HepG2 (cell line): ENCODE measurements around the gene ARHGEF40. TPM values are rescaled to one million over a fixed set of nuclear protein-coding genes. Genes with fewer than 3 reads are reported as not detected.
A peak's percentile ranks its signal among the peaks of the same experiment; 100 is the strongest.

Source experiments
- DNMT3B ChIP-seq: conservative IDR thresholded peaks from 2 replicates; pipeline ENCODE4 v1.6.1; 2016; ENCODE audit warnings: missing biosample characterization, control low read depth
- ERF ChIP-seq: IDR thresholded peaks from 2 replicates; pipeline ENCODE4 v1.6.1; 2018; ENCODE audit warnings: missing biosample characterization, missing genetic modification reagents
- ETV5 ChIP-seq: IDR thresholded peaks from 2 replicates; pipeline ENCODE4 v1.6.1; 2018; ENCODE audit warnings: missing biosample characterization, missing genetic modification reagents, inconsistent platforms, borderline replicate concordance
- FOXM1 ChIP-seq: sonication (generic); formaldehyde crosslinking; IDR thresholded peaks from 2 replicates; pipeline ENCODE4 v1.5.0; 2020; ENCODE audit warnings: missing genetic modification reagents
- HNRNPH1 ChIP-seq: fragments of 200-400 bp; formaldehyde crosslinking; optimal IDR thresholded peaks from 2 replicates; pipeline ENCODE3; 2017; ENCODE audit warnings: mild to moderate bottlenecking, low read depth, low read length
- KDM5A ChIP-seq: fragments of 200-600 bp; sonication (generic); IDR thresholded peaks from 2 replicates; pipeline ENCODE4 v1.7.0; 2018; ENCODE audit warnings: antibody characterized with exemption, mild to moderate bottlenecking, low read length, borderline replicate concordance
- NCOA1 ChIP-seq: sonication (generic); formaldehyde crosslinking; IDR thresholded peaks from 2 replicates; pipeline ENCODE4 v1.9.0; 2021; ENCODE audit warnings: missing genetic modification reagents
- NFIB ChIP-seq: sonication (generic); formaldehyde crosslinking; IDR thresholded peaks from 2 replicates; pipeline ENCODE4 v1.9.0; 2021; ENCODE audit warnings: missing genetic modification reagents, mild to moderate bottlenecking, borderline replicate concordance
- PPARG ChIP-seq: conservative IDR thresholded peaks from 2 replicates; pipeline ENCODE4 v1.6.1; 2016; ENCODE audit warnings: missing biosample characterization, missing genetic modification reagents
- RNF2 ChIP-seq: fragments of 450-650 bp; conservative IDR thresholded peaks from 2 replicates; pipeline ENCODE4 v1.6.1; 2016; ENCODE audit warnings: low read depth
- SRSF4 ChIP-seq: fragments of 200-400 bp; formaldehyde crosslinking; IDR thresholded peaks from one replicate; pipeline ENCODE4 v1.6.1; 2018; ENCODE audit warnings: mild to moderate bottlenecking, low read depth, low read length, moderate library complexity; ENCODE audit not compliant: poor library complexity, severe bottlenecking
- SUZ12 ChIP-seq: fragments of 150-350 bp; IDR thresholded peaks from 2 replicates; pipeline ENCODE4 v1.6.1; 2014; ENCODE audit warnings: low read depth, low read length
- ZNF20 ChIP-seq: sonication (generic); formaldehyde crosslinking; IDR thresholded peaks from 2 replicates; pipeline ENCODE4 v1.4.0; 2020; ENCODE audit warnings: mild to moderate bottlenecking, moderate library complexity, missing genetic modification reagents
- ZNF235 ChIP-seq: sonication (generic); formaldehyde crosslinking; IDR thresholded peaks from 2 replicates; pipeline ENCODE4 v1.8.1; 2023; ENCODE audit warnings: mild to moderate bottlenecking, missing genetic modification reagents, borderline replicate concordance
- ZNF460 ChIP-seq: sonication (generic); formaldehyde crosslinking; IDR thresholded peaks from 2 replicates; pipeline ENCODE4 v1.5.1; 2020; ENCODE audit warnings: missing genetic modification reagents, mild to moderate bottlenecking, borderline replicate concordance
- ZNF556 ChIP-seq: sonication (generic); formaldehyde crosslinking; IDR thresholded peaks from 2 replicates; pipeline ENCODE4 v1.4.0; 2020; ENCODE audit warnings: mild to moderate bottlenecking, missing genetic modification reagents, borderline replicate concordance
- ZNF781 ChIP-seq: sonication (generic); formaldehyde crosslinking; IDR thresholded peaks from 2 replicates; pipeline ENCODE4 v1.5.1; 2020; ENCODE audit warnings: borderline replicate concordance, mild to moderate bottlenecking, missing genetic modification reagents; ENCODE audit errors: not compliant biosample characterization
- polyA plus RNA-seq, 8 experiments: library from polyadenylated mRNA; depleted of rRNA in 3 of 8; stranded (reverse) in 7 of 8; unstranded in 1 of 8; fragments of >200 nt; fragmentation: Illumina TruSeq in 4 of 8; extraction: Trizol in 4 of 8; gene quantifications; 2 replicates each; pipeline versions ENCODE4 v1.2.1 to v1.2.3, GENCODE V29; 2011 to 2016; ENCODE audit warnings: low read depth in 4 of 8, missing spikeins in 1 of 8, mixed read lengths in 1 of 8; ENCODE audit not compliant: insufficient read depth in 1 of 8
- total RNA-seq, 5 experiments: library from RNA; depleted of rRNA; stranded (reverse); fragments of >200 nt; fragmentation: Illumina TruSeq; extraction: Trizol; gene quantifications; 2 replicates each; pipeline ENCODE4 v1.2.3, GENCODE V29; 2016; ENCODE audit warnings: low read depth in 1 of 5
- TF ChIP-seq, protein P1 (sequence below): sonication (generic); formaldehyde crosslinking; IDR thresholded peaks from 2 replicates; pipeline ENCODE4 v1.4.0; 2020; ENCODE audit warnings: missing genetic modification reagents, borderline replicate concordance
- TF ChIP-seq, protein P2 (sequence below): sonication (generic); formaldehyde crosslinking; IDR thresholded peaks from 2 replicates; pipeline ENCODE4 v1.4.0; 2020; ENCODE audit warnings: missing genetic modification reagents, mild to moderate bottlenecking, borderline replicate concordance
- TF ChIP-seq, protein P3 (sequence below): sonication (generic); formaldehyde crosslinking; IDR thresholded peaks from 2 replicates; pipeline ENCODE4 v1.5.1; 2020; ENCODE audit warnings: missing genetic modification reagents, mild to moderate bottlenecking, borderline replicate concordance
- TF ChIP-seq, protein P4 (sequence below): IDR thresholded peaks from 2 replicates; pipeline ENCODE4 v1.6.1; 2012; ENCODE audit warnings: low read length, improper control_type of control experiment

Gene ARHGEF40
- total and polyA plus RNA-seq, 2 of the 13 experiments (the other 11 are each of a cell fraction or from before 2014, with no cell fraction given) = 28.1 to 78.1 TPM

DNA sequence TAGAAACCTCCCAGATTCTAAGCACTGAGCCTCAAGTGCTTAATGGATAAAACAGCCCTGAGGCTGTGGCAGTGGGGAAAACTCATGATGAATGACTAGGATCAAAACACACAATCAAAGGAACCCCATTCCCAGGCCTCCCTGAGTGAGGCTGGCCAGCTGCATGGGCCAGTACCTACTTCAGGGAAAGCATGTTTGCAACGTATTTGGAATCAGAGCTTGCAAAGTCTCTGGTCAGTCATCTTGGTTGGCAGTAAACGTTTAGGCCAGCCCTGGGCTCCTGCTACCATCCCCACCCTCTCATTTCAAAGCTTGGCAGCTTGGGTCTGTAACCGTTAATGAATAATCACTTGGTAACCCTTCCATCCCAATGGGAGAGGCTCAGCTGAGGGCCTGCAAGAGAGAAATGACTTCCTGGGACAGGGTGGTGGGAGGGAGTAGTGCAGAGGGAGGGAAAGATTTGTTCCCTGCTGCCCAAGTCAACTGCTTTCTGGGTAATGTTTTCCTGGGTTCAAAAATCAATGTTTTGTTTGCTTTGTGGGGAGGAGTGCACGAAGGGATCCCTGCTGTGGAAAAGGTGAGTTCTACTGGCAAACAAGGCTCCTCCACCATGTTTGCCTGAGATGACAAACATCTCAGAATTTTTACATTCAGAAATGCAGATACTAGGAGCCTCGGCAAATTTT lies 14.5 kb upstream of the ARHGEF40 start (continued):
- TF ChIP-seq, protein P1, sequence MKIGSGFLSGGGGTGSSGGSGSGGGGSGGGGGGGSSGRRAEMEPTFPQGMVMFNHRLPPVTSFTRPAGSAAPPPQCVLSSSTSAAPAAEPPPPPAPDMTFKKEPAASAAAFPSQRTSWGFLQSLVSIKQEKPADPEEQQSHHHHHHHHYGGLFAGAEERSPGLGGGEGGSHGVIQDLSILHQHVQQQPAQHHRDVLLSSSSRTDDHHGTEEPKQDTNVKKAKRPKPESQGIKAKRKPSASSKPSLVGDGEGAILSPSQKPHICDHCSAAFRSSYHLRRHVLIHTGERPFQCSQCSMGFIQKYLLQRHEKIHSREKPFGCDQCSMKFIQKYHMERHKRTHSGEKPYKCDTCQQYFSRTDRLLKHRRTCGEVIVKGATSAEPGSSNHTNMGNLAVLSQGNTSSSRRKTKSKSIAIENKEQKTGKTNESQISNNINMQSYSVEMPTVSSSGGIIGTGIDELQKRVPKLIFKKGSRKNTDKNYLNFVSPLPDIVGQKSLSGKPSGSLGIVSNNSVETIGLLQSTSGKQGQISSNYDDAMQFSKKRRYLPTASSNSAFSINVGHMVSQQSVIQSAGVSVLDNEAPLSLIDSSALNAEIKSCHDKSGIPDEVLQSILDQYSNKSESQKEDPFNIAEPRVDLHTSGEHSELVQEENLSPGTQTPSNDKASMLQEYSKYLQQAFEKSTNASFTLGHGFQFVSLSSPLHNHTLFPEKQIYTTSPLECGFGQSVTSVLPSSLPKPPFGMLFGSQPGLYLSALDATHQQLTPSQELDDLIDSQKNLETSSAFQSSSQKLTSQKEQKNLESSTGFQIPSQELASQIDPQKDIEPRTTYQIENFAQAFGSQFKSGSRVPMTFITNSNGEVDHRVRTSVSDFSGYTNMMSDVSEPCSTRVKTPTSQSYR (CRISPR knock-in tag) = peak; percentile 53; the same call in 1 of the 2 replicates
- TF ChIP-seq ERF (CRISPR knock-in tag) = peak; percentile 92
- TF ChIP-seq, protein P2, sequence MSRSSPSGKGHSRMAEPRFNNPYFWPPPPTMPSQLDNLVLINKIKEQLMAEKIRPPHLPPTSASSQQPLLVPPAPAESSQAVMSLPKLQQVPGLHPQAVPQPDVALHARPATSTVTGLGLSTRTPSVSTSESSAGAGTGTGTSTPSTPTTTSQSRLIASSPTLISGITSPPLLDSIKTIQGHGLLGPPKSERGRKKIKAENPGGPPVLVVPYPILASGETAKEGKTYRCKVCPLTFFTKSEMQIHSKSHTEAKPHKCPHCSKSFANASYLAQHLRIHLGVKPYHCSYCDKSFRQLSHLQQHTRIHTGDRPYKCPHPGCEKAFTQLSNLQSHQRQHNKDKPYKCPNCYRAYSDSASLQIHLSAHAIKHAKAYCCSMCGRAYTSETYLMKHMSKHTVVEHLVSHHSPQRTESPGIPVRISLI (CRISPR knock-in tag) = peak; percentile 24; the same call in 1 of the 2 replicates
- peak; percentile 80 for TF ChIP-seq ZNF781 (CRISPR knock-in tag)
- no peak for TF ChIP-seq NFIB (CRISPR knock-in tag)
- TF ChIP-seq KDM5A = no peak
- TF ChIP-seq ZNF235 (CRISPR knock-in tag) = no peak
- TF ChIP-seq SUZ12 = no peak
- peak; percentile 89 for TF ChIP-seq ZNF556
- no peak for TF ChIP-seq HNRNPH1
- TF ChIP-seq ETV5 (CRISPR knock-in tag) = peak; percentile 92
- TF ChIP-seq FOXM1 (CRISPR knock-in tag) = no peak
- TF ChIP-seq, protein P3, sequence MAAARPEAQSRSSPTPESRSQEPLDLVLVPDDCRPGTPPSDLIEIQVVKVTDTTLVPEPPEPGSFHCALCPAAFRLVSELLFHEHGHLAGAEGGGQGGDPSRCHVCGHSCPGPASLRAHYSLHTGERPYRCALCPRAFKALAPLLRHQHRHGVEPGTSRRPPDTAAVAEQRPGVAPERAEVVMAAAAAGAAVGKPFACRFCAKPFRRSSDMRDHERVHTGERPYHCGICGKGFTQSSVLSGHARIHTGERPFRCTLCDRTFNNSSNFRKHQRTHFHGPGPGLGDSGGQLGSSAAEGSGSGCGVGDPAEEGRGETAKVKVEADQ (CRISPR knock-in tag) = no peak
- TF ChIP-seq DNMT3B (CRISPR knock-in tag) = no peak
- no peak for TF ChIP-seq RNF2
- no peak for TF ChIP-seq SRSF4
- TF ChIP-seq ZNF20 (CRISPR knock-in tag) = no peak; the same call in 1 of the 2 replicates
- peak; percentile 32; the same call in 1 of the 2 replicates for TF ChIP-seq NCOA1 (CRISPR knock-in tag)
- TF ChIP-seq PPARG (CRISPR knock-in tag) = peak; percentile 94
- TF ChIP-seq, protein P4, sequence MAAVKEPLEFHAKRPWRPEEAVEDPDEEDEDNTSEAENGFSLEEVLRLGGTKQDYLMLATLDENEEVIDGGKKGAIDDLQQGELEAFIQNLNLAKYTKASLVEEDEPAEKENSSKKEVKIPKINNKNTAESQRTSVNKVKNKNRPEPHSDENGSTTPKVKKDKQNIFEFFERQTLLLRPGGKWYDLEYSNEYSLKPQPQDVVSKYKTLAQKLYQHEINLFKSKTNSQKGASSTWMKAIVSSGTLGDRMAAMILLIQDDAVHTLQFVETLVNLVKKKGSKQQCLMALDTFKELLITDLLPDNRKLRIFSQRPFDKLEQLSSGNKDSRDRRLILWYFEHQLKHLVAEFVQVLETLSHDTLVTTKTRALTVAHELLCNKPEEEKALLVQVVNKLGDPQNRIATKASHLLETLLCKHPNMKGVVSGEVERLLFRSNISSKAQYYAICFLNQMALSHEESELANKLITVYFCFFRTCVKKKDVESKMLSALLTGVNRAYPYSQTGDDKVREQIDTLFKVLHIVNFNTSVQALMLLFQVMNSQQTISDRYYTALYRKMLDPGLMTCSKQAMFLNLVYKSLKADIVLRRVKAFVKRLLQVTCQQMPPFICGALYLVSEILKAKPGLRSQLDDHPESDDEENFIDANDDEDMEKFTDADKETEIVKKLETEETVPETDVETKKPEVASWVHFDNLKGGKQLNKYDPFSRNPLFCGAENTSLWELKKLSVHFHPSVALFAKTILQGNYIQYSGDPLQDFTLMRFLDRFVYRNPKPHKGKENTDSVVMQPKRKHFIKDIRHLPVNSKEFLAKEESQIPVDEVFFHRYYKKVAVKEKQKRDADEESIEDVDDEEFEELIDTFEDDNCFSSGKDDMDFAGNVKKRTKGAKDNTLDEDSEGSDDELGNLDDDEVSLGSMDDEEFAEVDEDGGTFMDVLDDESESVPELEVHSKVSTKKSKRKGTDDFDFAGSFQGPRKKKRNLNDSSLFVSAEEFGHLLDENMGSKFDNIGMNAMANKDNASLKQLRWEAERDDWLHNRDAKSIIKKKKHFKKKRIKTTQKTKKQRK = no peak
- no peak for TF ChIP-seq ZNF460 (CRISPR knock-in tag)
